Thyroid gland (tissue), 4 donors: ENCODE measurements around the gene DACH1. TPM values are rescaled to one million over a fixed set of nuclear protein-coding genes. Genes with fewer than 3 reads are reported as not detected.

Experiments used
- DNase-seq, 2 donors: peaks; one replicate each; pipeline ENCODE4 v3.0.0-alpha.2; 2019
- H3K27ac ChIP-seq, 3 donors: fragments of 200-600 bp; sonication (generic); 1 replicate in 2 of 3; 2 replicates in 1 of 3; pipeline ENCODE4 v1.5.1; 2016 to 2019; ENCODE audit warnings: mild to moderate bottlenecking in 1 of 3, moderate library complexity in 1 of 3
- H3K27me3 ChIP-seq: fragments of 200-600 bp; sonication (generic); one replicate; pipeline ENCODE4 v1.5.1; 2019
- H3K36me3 ChIP-seq, 2 donors: fragments of 200-600 bp; sonication (generic); one replicate each; pipeline ENCODE4 v1.5.1; 2016 to 2019
- H3K4me1 ChIP-seq, 2 donors: fragments of 200-600 bp; sonication (generic); one replicate each; pipeline ENCODE4 v1.5.1; 2017 to 2019
- H3K4me3 ChIP-seq, 3 donors: fragments of 200-600 bp; sonication (generic); replicated peaks in 1 of 3; 1 replicate in 2 of 3; 2 replicates in 1 of 3; pipeline ENCODE4 v1.5.1; 2016; ENCODE audit warnings: mild to moderate bottlenecking in 1 of 3
- H3K9me3 ChIP-seq: fragments of 200-600 bp; sonication (generic); one replicate; pipeline ENCODE4 v1.5.1; 2017
- POLR2A ChIP-seq, 2 donors: fragments of 450-650 bp; IDR thresholded peaks; one replicate each; pipeline ENCODE4 v1.6.1; 2017; ENCODE audit warnings: antibody characterized with exemption in 2 of 2, mild to moderate bottlenecking in 2 of 2, moderate library complexity in 1 of 2
- WGBS, 2 donors: methylation state at CpG; one replicate each; pipeline ENCODE4 v1.1.5; 2017; 5-methylcytosine and 5-hydroxymethylcytosine counted together
- intact Hi-C: fragments of 100-400 bp; cut with DNase I; formaldehyde crosslinking; loops from one replicate; pipeline ENCODE4 v1.15.1; 2023
- total RNA-seq, 4 donors: library from RNA; depleted of rRNA; stranded (reverse); fragments of >200 nt; gene quantifications; one replicate each; pipeline ENCODE4 v1.2.3, GENCODE V29; 2016
- TF ChIP-seq, protein P1 (sequence below), 6 experiments: fragments of 200-600 bp in 3 of 6; fragments of 450-650 bp in 3 of 6; sonication (generic) in 3 of 6; IDR thresholded peaks; one replicate each; pipeline ENCODE4 v1.5.1; 2016 to 2019; ENCODE audit warnings: antibody characterized with exemption in 6 of 6, mild to moderate bottlenecking in 2 of 6, inconsistent platforms in 1 of 6, moderate library complexity in 1 of 6

The DACH1 gene
- total RNA-seq, 4 donors from 2014 or later: 0.33 to 0.49 (median 0.33) TPM; not detected in 1

DNA sequence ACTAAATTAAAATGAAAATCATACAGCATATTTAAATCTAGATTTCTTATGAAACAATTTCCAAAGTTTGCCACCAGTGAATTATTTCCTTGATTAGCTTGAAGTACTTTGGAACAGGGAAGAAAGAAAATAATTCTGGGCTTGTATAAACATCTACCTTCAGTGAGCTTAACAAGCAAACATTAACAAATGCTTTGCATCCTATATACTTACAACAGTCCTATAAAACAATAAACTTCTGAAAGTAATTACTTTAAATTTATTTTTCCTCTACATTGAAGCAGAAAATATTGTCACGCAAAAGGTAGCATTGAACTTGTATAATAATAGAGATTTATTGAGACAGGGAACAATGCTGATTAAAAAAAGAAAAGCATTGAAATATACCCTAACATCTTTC is 164.8 kb downstream of the DACH1 start:
- intact Hi-C loops: no loop called here
- 91 to 95% methylated on average over 1 of the region's 1 CpG for WGBS, 2 donors
- Histone ChIP-seq H3K9me3 (no peaks in the 10 kb centered on the region), H3K27me3 (no peaks in the 10 kb centered on the region), H3K36me3 (no peaks in the 10 kb centered on the region), H3K4me1 (no peaks in the 10 kb centered on the region), H3K27ac (no peak overlapping the region), H3K4me3 (no peak overlapping the region)
- no peak for TF ChIP-seq POLR2A (IDR thresholded peaks at IDR 0.05)
- TF ChIP-seq, protein P1, sequence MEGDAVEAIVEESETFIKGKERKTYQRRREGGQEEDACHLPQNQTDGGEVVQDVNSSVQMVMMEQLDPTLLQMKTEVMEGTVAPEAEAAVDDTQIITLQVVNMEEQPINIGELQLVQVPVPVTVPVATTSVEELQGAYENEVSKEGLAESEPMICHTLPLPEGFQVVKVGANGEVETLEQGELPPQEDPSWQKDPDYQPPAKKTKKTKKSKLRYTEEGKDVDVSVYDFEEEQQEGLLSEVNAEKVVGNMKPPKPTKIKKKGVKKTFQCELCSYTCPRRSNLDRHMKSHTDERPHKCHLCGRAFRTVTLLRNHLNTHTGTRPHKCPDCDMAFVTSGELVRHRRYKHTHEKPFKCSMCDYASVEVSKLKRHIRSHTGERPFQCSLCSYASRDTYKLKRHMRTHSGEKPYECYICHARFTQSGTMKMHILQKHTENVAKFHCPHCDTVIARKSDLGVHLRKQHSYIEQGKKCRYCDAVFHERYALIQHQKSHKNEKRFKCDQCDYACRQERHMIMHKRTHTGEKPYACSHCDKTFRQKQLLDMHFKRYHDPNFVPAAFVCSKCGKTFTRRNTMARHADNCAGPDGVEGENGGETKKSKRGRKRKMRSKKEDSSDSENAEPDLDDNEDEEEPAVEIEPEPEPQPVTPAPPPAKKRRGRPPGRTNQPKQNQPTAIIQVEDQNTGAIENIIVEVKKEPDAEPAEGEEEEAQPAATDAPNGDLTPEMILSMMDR (IDR thresholded peaks at IDR 0.05): no peak
- DNase-seq: no peak

DNA sequence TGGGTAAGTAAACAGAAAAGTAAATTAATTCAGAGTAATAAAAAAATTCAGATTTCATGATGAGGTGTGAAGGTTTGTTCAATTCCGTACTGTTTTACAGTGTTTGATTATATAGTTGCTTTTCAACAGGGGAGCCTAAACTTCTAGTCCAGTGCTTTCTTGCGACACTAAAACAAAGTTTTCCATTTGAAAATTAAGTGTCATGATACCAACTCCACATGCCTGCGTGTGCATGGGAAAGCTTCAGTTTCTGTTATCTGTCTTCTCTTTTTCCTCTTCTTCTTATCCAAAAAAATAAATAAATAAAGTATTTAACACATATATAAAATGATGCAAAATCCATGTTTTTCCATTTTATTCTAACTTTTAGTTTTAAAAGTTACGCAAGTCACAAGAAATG is 165.3 kb downstream of the DACH1 start:
- intact Hi-C loops: no loop called here
- H3K27ac ChIP-seq: no peak overlapping the region
- H3K4me1 ChIP-seq: no peaks in the 10 kb centered on the region
- 90 to 94% methylated on average over 4 of the region's 4 CpGs for WGBS, 2 donors
- H3K9me3 ChIP-seq: no peaks in the 10 kb centered on the region
- no peak overlapping the region for H3K4me3 ChIP-seq
- no peaks in the 10 kb centered on the region for H3K36me3 ChIP-seq
- no peak for DNase-seq
- TF ChIP-seq, protein P1 (IDR thresholded peaks at IDR 0.05): no peak
- TF ChIP-seq POLR2A (IDR thresholded peaks at IDR 0.05): no peak
- no peaks in the 10 kb centered on the region for H3K27me3 ChIP-seq

DNA sequence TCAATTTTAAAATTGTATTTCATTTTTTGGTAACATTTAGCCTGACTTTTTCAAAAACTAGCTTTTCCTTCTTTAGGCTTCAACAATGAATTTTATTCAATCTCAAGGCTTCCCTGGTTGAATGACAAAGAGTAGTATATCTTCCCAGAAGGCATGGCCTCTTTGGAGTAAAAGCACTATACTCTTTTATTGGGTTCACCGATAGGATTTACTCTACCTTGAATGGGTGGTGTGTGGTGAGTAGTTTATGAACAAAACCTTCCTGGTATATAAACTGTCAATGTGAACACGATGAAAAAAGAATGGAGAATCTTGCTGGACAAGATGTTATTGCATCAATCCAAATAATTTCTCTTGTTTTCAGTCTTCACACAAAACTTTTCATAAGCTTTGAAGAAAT is 167.7 kb downstream of the DACH1 start:
- TF ChIP-seq POLR2A (IDR thresholded peaks at IDR 0.05): no peak
- TF ChIP-seq, protein P1 (IDR thresholded peaks at IDR 0.05): no peak
- intact Hi-C loops: no loop called here
- Histone ChIP-seq H3K27ac (no peak overlapping the region), H3K4me1 (no peaks in the 10 kb centered on the region), H3K4me3 (no peak overlapping the region), H3K9me3 (no peaks in the 10 kb centered on the region), H3K27me3 (no peaks in the 10 kb centered on the region), H3K36me3 (no peaks in the 10 kb centered on the region)
- no peak for DNase-seq
- WGBS, 2 donors: 93 to 95% methylated on average over 2 of the region's 2 CpGs

DNA sequence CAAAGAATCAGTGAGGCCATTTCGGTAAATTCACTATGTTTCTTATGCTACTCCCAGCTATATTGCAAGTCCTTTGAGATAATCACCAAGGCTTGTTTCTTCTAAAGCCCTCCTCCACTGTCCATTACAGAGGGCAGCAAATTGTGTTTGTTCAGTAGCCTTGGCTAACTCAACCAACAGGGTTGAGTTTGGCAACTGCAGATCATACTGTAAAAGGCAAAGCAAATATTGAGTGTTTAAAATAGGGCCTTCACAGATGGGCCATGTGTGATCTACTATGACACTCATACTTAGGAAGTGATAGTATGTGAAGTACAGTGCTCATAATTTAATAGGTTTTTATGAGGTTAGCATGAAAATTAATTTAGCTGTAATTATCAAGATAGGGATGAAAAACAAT is 171.3 kb downstream of the DACH1 start:
- no peak for TF ChIP-seq POLR2A (IDR thresholded peaks at IDR 0.05)
- TF ChIP-seq, protein P1 (IDR thresholded peaks at IDR 0.05): no peak
- intact Hi-C loops: no loop called here
- DNase-seq: no peak
- Histone ChIP-seq H3K4me3 (no peak overlapping the region), H3K27me3 (no peaks in the 10 kb centered on the region), H3K9me3 (no peaks in the 10 kb centered on the region), H3K27ac (no peak overlapping the region), H3K4me1 (no peaks in the 10 kb centered on the region), H3K36me3 (no peaks in the 10 kb centered on the region)
- 89 to 100% methylated on average over 1 of the region's 1 CpG for WGBS, 2 donors

DNA sequence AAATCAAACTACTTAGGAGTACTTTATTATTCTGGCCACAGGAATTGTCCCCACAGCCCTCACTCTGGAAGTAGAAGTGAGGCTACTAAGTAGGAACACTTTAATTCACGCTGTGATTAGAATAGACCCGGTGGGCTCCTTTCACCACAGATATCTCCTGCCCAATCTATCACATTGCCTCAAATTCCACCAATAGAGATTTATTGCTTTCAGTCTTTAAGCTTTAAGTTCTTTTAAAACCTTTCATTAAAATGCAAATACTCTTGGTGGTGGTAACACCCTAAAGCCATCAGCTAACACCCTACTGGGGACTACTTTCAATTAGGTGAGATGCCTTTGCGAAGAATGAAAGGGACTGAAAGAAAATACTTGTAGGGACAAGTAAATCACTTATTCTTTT is 181.9 kb downstream of the DACH1 start:
- no peak overlapping the region for H3K27ac ChIP-seq
- H3K4me1 ChIP-seq: no peaks in the 10 kb centered on the region
- DNase-seq: no peak
- no peak for TF ChIP-seq POLR2A (IDR thresholded peaks at IDR 0.05)
- TF ChIP-seq, protein P1 (IDR thresholded peaks at IDR 0.05): no peak
- no peaks in the 10 kb centered on the region for H3K36me3 ChIP-seq
- H3K4me3 ChIP-seq: no peak overlapping the region
- no peaks in the 10 kb centered on the region for H3K9me3 ChIP-seq
- WGBS, 2 donors: 44 to 47% methylated on average over 3 of the region's 3 CpGs
- H3K27me3 ChIP-seq: no peaks in the 10 kb centered on the region
- intact Hi-C loops: no loop called here
